ENCODE results near the gene AJAP1.

Gene AJAP1

GRCh38 chr1:4630561-4630960 lies 23.8 kb upstream of the AJAP1 start:
- DNase-seq (ENCODE audit: low read depth) = no peak

GRCh38 chr1:4631321-4631720 lies 23.1 kb upstream of the AJAP1 start:
- DNase-seq (ENCODE audit: low read depth) = no peak

DNA sequence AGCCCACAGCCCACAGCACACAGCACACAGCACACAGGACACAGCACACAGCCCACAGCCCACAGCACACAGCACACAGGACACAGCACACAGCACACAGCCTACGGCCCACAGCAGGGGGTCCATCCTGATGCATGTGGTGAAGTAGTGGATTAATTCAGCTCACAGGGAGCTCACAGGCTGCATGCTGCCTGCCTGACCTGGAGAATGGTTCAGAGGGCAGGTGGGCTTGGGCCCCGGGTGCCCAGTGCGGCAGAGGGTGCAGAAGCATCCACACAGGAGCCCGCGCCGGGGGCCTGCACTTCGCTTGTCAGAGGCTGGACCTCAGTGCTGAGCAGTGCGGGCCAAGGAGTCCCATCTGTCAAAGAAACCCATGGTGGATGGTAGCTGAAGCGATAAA lies 21.1 kb upstream of the AJAP1 start:
- DNase-seq (ENCODE audit: low read depth) = no peak

DNA sequence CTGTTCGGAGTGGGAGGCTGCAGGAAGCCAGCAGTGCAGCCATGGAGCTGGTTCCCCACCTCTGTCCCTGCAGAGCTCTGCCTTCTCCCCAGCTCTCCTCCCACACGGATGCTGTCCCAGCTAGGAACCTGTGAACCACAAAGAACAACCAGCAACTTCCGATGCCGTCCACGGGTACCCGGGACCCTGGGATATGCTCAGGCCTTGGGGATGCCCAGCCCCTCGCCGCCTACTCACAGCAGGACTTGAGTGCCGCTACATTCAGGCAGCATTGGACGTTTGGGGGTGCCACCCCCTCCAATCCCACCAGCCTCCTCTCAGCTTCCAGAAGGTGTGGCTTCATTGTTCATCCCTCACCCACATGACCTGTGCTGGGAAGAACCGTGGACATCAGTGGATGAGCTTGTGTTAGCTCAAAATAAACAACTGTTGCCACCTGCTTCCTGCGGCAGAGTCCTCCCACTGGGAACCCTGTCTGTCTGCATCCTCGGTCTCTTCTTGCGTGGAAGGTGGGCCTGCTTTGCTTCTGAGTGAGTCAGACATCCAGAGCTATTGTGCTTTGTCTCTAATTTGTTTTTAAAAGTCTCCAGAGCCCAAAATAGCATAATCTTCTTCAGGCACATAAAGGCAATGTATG lies 20.1 kb upstream of the AJAP1 start:
- no peak for DNase-seq (ENCODE audit: low read depth)

DNA sequence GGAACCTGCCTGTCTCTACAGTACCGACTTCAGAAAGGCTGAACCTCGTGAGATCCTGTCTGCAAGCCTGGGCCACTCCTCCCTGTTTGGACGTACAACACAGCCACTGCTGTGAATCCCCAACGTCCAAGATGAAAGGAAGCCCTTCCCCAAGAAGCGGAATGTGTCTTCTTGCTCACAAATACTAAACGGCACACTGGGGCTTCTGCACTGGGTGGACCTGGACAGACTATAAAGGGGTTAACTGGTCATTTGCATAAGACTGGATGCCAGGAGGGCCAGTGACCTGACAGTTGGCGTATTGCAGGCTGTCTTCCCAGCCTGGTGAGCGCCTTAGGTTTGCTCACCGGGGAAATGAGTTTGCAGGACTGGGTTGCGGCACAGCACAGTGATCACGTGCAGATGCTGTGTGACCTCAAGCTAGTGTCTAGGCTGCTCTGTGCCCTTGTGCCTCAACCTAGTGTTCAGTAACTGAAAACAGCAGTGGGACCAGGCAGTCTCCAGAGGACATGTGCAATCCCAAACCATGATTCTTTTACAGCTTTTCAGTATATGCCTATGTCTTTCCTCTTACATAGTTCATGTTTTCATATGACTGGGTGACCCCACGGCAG lies 19.5 kb upstream of the AJAP1 start:
- no peak for DNase-seq (ENCODE audit: low read depth)

DNA sequence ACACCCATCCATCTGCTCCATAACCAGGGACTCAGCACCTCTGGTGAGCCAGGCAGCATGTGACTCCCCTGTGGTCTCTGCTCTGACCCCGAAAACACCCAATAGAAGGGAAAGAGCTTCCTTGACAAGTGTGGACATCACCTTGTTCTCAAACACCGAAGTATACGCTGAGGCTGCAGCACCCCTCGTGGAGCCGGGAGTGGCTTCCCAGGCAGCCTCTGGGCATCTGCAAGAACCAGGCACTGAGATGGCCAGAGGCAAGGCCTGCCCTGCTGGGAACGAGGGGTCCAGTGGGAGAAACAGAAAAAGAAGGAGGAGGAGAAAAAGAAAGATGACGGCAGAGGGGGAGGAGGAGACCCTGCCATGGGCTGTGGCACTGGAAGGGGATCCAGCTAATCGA lies 18.2 kb upstream of the AJAP1 start:
- DNase-seq (ENCODE audit: low read depth) = no peak

GRCh38 chr1:4636644-4637380 lies 17.6 kb upstream of the AJAP1 start:
- DNase-seq (ENCODE audit: low read depth) = no peak

DNA sequence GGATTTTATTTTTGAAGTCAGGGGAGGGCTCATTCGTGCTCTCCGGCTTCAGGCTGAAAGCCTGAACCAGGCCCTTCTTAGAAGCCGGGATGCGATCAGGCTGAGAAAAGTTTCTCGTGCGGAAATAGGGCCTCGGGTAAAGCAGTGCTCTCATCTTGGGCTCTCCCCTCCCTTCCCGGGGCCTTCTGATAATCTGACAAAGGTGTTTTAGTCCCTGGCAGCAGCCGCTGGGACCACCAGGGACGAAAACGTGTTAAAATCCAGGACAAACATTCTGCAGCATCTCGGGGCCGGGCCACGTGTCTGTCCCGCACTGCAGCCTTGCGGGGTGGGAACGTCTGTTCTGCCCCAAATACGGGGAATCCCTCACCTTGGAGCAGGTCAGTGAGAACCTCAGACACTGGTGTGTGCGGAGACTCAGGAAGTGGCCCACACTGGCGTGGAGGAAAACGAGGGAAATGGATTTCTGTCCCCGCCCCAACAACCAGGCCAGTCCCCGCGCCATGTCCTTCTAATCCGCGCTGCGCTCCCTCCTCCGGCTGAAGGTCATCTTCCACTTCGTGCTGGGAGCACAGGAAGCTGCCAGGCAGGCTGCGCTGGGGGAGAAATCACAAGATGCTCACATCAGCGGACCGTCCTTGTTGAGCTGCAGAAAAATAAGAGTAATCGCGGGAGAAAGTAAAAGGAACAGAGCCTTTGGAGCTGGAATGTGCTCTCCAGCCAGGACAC lies 16.6 kb upstream of the AJAP1 start:
- no peak for DNase-seq (ENCODE audit: low read depth)

- DNase-seq (ENCODE audit: low read depth) = no peak
These were observed 16.1 kb upstream of the AJAP1 start for GRCh38 chr1:4638345-4638729.

- no peak for DNase-seq (ENCODE audit: low read depth)
These were observed 13.5 kb upstream of the AJAP1 start for GRCh38 chr1:4640931-4641330.

GRCh38 chr1:4647391-4647790 lies 7.0 kb upstream of the AJAP1 start:
- DNase-seq (ENCODE audit: low read depth) = no peak

GRCh38 chr1:4648657-4649056 lies 5.8 kb upstream of the AJAP1 start:
- DNase-seq (ENCODE audit: low read depth) = no peak

DNA sequence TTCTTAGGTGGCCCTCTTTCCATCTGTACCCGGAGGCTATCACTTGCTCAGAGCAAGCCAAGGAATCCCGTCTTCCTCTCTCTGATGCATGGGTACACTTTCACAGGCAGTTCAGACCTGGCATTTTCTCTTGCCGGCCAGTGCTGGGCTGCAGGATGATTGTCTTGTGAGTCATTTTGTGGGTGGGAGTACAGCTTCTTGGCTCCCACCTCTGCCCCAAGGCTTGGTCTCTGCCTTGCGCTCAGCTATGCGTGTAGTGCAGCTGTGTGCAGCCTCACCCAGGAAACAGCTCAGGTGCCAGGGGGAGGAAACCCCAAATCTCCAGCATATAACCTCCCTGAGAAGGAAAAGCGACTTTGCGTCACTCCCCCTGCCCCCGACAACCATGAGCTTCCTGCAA lies 3.9 kb upstream of the AJAP1 start:
- DNase-seq (ENCODE audit: low read depth) = no peak

GRCh38 chr1:4650981-4651380 lies 3.4 kb upstream of the AJAP1 start:
- no peak for DNase-seq (ENCODE audit: low read depth)

DNA sequence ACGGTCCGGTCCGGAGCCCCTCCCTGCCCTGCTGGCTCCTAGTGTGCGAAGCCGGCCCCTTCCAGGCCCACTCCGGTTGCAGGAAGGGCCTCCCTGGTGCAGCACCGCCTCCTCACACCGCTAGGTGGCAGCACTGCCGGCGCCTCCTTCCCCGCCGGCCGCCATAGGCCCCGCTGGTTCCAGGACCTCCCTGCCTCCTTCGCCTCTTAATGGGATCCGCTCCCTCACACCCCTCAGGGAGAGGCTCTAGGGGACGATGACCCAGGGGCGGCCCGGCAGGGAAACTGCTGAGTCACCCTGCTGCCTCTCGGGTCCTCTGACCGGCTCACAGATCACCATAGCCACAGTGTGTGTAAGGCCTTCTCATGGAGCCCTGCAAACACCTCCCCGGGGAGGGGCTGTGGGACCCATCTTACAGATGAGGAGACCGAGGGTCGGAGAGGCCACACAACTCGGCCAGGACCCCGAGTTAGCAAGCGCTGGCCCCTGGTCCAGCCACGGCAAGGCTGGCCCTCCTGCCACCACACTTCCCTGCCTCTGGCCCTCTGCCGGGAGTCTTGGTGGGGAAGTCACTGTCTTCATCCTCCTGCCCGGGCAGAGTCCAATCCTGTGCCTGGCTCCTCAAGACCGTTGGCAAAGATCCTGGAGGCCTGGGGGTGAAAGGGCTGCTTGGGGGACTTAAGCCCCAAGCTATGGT lies 1.6 kb upstream of the AJAP1 start:
- DNase-seq (ENCODE audit: low read depth) = peak; percentile 25

- DNase-seq (ENCODE audit: low read depth) = no peak
These were observed 1.1 kb upstream of the AJAP1 start for GRCh38 chr1:4653328-4653660.

- DNase-seq (ENCODE audit: low read depth) = no peak
These were observed 610 bp downstream of the AJAP1 start for GRCh38 chr1:4654764-4655673.

DNA sequence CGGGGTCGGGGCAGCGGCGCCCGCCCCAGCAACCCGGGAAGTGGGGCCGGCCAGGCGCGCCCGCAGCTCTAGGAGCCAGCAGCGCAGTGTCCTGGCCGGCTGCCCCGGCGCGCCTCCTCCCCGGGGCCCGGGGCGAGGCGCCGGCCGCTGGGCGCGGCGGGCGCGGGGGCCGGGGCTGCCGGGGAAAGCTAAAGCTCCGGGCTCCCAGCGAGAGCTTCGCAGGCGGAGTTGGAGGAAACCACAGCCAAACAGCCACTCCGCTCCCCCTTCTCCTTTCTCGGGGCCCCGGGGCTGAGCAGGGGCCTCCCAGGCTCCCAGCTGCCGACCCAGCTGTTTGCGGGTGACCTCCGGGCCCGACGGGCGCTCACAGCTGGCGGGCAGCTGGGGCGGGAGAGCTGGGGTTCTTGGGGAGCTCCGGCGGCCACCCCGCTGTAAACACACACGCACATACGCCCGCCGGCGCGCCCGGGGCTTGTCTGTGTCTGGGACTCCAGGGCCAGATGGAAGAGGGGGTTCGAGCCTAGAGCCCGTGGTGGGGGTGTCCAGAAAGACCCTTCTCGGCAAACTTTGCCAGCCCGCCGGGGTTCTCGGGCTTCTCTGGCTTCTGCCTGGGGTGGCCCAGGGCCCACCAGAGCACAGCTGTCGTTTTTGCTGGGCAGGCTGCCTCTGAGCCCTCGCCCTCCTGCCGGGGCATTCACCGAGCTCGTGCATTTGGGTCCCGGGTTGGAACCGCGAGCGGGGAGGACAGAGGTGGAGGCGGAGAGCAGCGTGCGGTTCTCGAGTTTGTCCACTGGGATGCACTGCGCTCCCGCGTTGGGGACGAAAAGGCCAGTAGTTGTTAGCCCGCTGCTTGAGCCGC lies 1.5 kb downstream of the AJAP1 start:
- no peak for DNase-seq (ENCODE audit: low read depth)

GRCh38 chr1:4656533-4657140 lies 2.2 kb downstream of the AJAP1 start:
- DNase-seq (ENCODE audit: low read depth) = no peak

DNA sequence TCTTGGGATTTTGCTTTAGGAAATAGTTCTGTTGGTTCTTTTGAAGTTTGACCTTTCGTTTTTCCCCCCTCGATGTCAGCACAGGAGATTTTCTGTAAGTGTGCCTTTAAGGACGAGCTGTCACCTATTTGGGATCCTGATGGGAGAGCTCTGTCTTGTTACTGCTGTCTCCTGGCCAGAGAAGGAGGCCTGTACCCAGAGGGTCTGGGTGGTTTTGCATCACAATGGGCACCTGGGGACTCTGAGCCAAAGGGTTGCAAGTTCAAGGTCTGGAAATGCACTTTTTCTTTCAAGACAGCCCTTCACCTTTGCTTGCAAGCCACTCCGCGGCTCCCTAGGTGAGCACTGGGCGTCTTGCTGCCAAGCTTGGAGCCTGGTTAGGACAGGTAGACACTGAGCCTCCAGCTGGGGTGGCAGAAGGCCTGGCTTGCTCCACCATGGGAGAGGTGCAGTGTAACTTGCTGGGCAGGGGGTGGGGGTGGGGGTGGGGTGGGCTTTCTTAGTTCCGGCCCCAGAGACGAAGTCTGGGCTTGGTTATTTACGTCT lies 2.9 kb downstream of the AJAP1 start:
- no peak for DNase-seq (ENCODE audit: low read depth)

All from stimulated activated CD8-positive, alpha-beta memory T cell treated with anti-CD3 and anti-CD28 coated beads, Interleukin-7, amount 100 ng/mL, for 24 hours (primary cell).